ENCODE measurements around the gene WNT3A.

GRCh38 chr1:228004856-228005462 is 1.8 kb upstream of the WNT3A start:
- TF ChIP-seq CTCF (optimal IDR thresholded peaks at IDR 0.05 in 1 of 3, IDR thresholded peaks at IDR 0.05 in 1 of 3, conservative IDR thresholded peaks at IDR 0.05 in 1 of 3; ENCODE audit: extremely low read depth in 1 of 3, insufficient read depth in 2 of 3, low read length in 3 of 3), result no peak
- no peak for TF ChIP-seq EZH2 (IDR thresholded peaks at IDR 0.05; ENCODE audit: low read length)

Measured in keratinocyte (primary cell).